GM12874 (cell line): ENCODE data around the gene PRKCH.

Experiments
- CTCF ChIP-seq: IDR thresholded peaks from 2 replicates; pipeline ENCODE4 v1.5.1; 2011; ENCODE audit warnings: low read depth, mild to moderate bottlenecking, control low read depth, low read length, moderate library complexity; ENCODE audit not compliant: insufficient read depth

The PRKCH gene

GRCh38 chr14:61484826-61485584, 163.6 kb downstream of the PRKCH start:
- no peak for TF ChIP-seq CTCF

- TF ChIP-seq CTCF = no peak
Observed at GRCh38 chr14:61485661-61486060, 164.3 kb downstream of the PRKCH start.

- no peak for TF ChIP-seq CTCF
Observed at GRCh38 chr14:61486930-61487495, 165.6 kb downstream of the PRKCH start.

GRCh38 chr14:61488417-61489401, 167.3 kb downstream of the PRKCH start:
- no peak for TF ChIP-seq CTCF

GRCh38 chr14:61489512-61489911, 168.1 kb downstream of the PRKCH start:
- no peak for TF ChIP-seq CTCF

GRCh38 chr14:61489932-61490331, 168.6 kb downstream of the PRKCH start:
- TF ChIP-seq CTCF = no peak

- no peak for TF ChIP-seq CTCF
Observed at GRCh38 chr14:61491224-61491623, 169.8 kb downstream of the PRKCH start.
